Hepatocyte (in vitro differentiated cells): ENCODE measurements around the gene TIPARP. TPM values are rescaled to one million over a fixed set of nuclear protein-coding genes. Genes with fewer than 3 reads are reported as not detected.

ENCODE experiments used
- DNase-seq: peaks from one replicate; pipeline ENCODE4 v3.0.0-alpha.2; 2016; ENCODE audit warnings: low spot score
- H2AFZ ChIP-seq: fragments of 200-600 bp; sonication (generic); 2 replicates; pipeline ENCODE4 v1.6.0; 2016; ENCODE audit warnings: antibody characterized with exemption, mild to moderate bottlenecking
- H3K27ac ChIP-seq: fragments of 200-600 bp; sonication (generic); 2 replicates; pipeline ENCODE4 v1.5.1; 2016; ENCODE audit warnings: mild to moderate bottlenecking
- H3K27me3 ChIP-seq: fragments of 200-600 bp; sonication (generic); 2 replicates; pipeline ENCODE4 v1.6.1; 2016
- H3K36me3 ChIP-seq: fragments of 200-600 bp; sonication (generic); replicated peaks from 2 replicates; pipeline ENCODE4 v1.5.1; 2016; ENCODE audit warnings: low read depth; ENCODE audit not compliant: insufficient read depth
- H3K4me1 ChIP-seq: fragments of 200-600 bp; sonication (generic); 2 replicates; pipeline ENCODE4 v1.5.1; 2016; ENCODE audit warnings: mild to moderate bottlenecking, moderate library complexity; ENCODE audit not compliant: insufficient read depth
- H3K4me2 ChIP-seq: fragments of 200-600 bp; sonication (generic); 2 replicates; pipeline ENCODE4 v1.6.0; 2016
- H3K4me3 ChIP-seq: fragments of 200-600 bp; sonication (generic); 2 replicates; pipeline ENCODE4 v1.5.1; 2016; ENCODE audit warnings: mild to moderate bottlenecking
- H3K79me2 ChIP-seq: fragments of 200-600 bp; sonication (generic); 2 replicates; pipeline ENCODE4 v1.6.0; 2017; ENCODE audit warnings: mild to moderate bottlenecking
- H3K9me2 ChIP-seq: fragments of 200-600 bp; sonication (generic); replicated peaks from 2 replicates; pipeline ENCODE4 v1.6.0; 2017; ENCODE audit warnings: mild to moderate bottlenecking; ENCODE audit not compliant: insufficient read depth
- H3K9me3 ChIP-seq: fragments of 200-600 bp; sonication (generic); 2 replicates; pipeline ENCODE4 v1.5.1; 2016; ENCODE audit warnings: low read depth, mild to moderate bottlenecking
- H4K20me1 ChIP-seq: fragments of 200-600 bp; sonication (generic); 2 replicates; pipeline ENCODE4 v1.6.0; 2016; ENCODE audit warnings: mild to moderate bottlenecking; ENCODE audit not compliant: insufficient read depth, poor library complexity, severe bottlenecking
- CTCF ChIP-seq: fragments of 200-600 bp; sonication (generic); IDR thresholded peaks from 2 replicates; pipeline ENCODE4 v1.5.1; 2016; ENCODE audit warnings: antibody characterized with exemption, mild to moderate bottlenecking; ENCODE audit not compliant: poor library complexity
- EZH2 ChIP-seq: fragments of 200-600 bp; sonication (generic); IDR thresholded peaks from 2 replicates; pipeline ENCODE4 v1.6.1; 2016; ENCODE audit warnings: antibody characterized with exemption, mild to moderate bottlenecking, borderline replicate concordance
- EZH2phosphoT487 ChIP-seq: fragments of 200-600 bp; sonication (generic); IDR thresholded peaks from one replicate; pipeline ENCODE4 v1.6.1; 2018; ENCODE audit warnings: antibody characterized with exemption, mild to moderate bottlenecking, low read depth, moderate library complexity; ENCODE audit not compliant: unreplicated experiment, severe bottlenecking
- WGBS: methylation state at CpG from one replicate; pipeline ENCODE4 v1.1.6; 2016; ENCODE audit warnings: low lambda C conversion rate; ENCODE audit errors: missing lambda C conversion rate; 5-methylcytosine and 5-hydroxymethylcytosine counted together
- polyA plus RNA-seq: library from polyadenylated mRNA; unstranded; fragments of >200 nt; fragmentation: Nextera tagmentation; extraction: Ambion mirVana; gene quantifications from 2 replicates; pipeline ENCODE4 v1.2.1, GENCODE V29; 2016
- total RNA-seq: library from RNA; depleted of rRNA; stranded (reverse); fragments of >200 nt; gene quantifications from 2 replicates; pipeline ENCODE4 v1.2.3, GENCODE V29; 2014

The TIPARP gene
- total and polyA plus RNA-seq, 2 experiments from 2014 or later, result 19.9 to 112 TPM

- no peak overlapping the region for H3K27ac ChIP-seq
- H3K9me3 ChIP-seq, result no peaks in the 10 kb centered on the region
- H3K79me2 ChIP-seq, result no peaks in the 10 kb centered on the region
- H3K9me2 ChIP-seq, result no peaks in the 10 kb centered on the region
- no peaks in the 10 kb centered on the region for H3K36me3 ChIP-seq
- no peak overlapping the region for H3K4me3 ChIP-seq
- H3K27me3 ChIP-seq, result no peaks in the 10 kb centered on the region
- TF ChIP-seq EZH2, result no peak
- TF ChIP-seq EZH2phosphoT487, result no peak
- TF ChIP-seq CTCF, result no peak
- no peaks in the 10 kb centered on the region for H4K20me1 ChIP-seq
- WGBS, result 86% methylated on average over 1 of the region's 1 CpG
- H3K4me2 ChIP-seq, result no peak overlapping the region
- no peak for DNase-seq
- H3K4me1 ChIP-seq, result peaks cover 19% of the 10 kb centered on the region
- H2AFZ ChIP-seq, result no peak overlapping the region
These were observed 43.1 kb upstream of the TIPARP start for GRCh38 chr3:156631323-156631722.

- 99% methylated on average over 4 of the region's 4 CpGs for WGBS
- Histone ChIP-seq H3K9me2 (no peaks in the 10 kb centered on the region), H3K4me2 (no peak overlapping the region), H3K4me1 (peaks cover 19% of the 10 kb centered on the region), H3K4me3 (no peak overlapping the region), H3K27me3 (no peaks in the 10 kb centered on the region), H3K9me3 (no peaks in the 10 kb centered on the region), H2AFZ (no peak overlapping the region), H3K36me3 (no peaks in the 10 kb centered on the region), H3K79me2 (no peaks in the 10 kb centered on the region), H4K20me1 (no peaks in the 10 kb centered on the region), H3K27ac (no peak overlapping the region)
- DNase-seq, result no peak
- TF ChIP-seq CTCF, result no peak
- no peak for TF ChIP-seq EZH2phosphoT487
- no peak for TF ChIP-seq EZH2
These were observed 41.8 kb upstream of the TIPARP start for GRCh38 chr3:156632601-156633000.

DNA sequence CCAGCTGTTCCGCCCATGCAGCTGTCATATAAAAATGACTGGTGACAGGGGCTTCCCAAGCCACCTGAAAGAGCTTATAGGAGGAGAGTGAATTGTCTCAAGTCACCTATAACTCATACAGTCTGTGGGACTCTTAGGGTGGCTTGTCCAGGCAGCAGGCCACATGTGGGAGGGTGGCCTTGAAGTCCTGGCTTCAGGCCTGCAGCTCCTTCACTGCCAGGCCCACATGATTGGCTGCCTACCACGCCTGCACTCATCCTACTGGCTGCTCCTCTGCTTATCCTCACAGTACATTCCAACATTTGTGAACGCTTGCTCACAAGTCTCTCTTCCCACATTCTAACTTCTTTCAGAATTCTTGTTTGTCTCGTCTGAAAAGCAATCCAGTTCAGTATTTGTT, 41.1 kb upstream of the TIPARP start:
- Histone ChIP-seq H3K4me3 (no peak overlapping the region), H3K27me3 (no peaks in the 10 kb centered on the region), H3K9me3 (no peaks in the 10 kb centered on the region), H3K9me2 (no peaks in the 10 kb centered on the region), H4K20me1 (no peaks in the 10 kb centered on the region), H3K4me1 (peaks cover 12% of the 10 kb centered on the region), H3K4me2 (no peak overlapping the region), H3K36me3 (no peaks in the 10 kb centered on the region), H3K79me2 (no peaks in the 10 kb centered on the region), H2AFZ (no peak overlapping the region), H3K27ac (no peak overlapping the region)
- no peak for DNase-seq
- WGBS, result 75% methylated on average over 4 of the region's 4 CpGs
- TF ChIP-seq EZH2phosphoT487 (no peak), CTCF (no peak), EZH2 (no peak)

DNA sequence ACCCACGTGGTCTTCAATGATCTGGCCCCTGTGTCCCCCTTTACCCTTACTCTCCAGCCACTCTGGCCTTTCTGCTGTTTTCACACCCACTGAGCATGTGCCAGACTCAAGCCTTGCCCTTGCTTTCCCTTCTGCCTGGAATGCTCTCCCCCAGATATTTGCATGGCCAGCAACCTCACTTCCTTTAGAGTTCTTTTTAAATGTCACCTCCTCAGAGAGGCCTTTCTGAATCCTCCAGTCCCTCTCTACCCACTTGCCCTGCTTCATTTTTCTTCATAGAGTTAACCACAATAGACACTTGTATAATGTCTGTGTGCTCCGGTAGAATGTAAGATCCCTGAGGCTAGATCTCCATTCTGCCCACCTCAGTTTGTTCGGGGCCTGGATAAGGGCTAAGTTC, 39.4 kb upstream of the TIPARP start:
- no peaks in the 10 kb centered on the region for H3K27me3 ChIP-seq
- H2AFZ ChIP-seq, result no peak overlapping the region
- no peaks in the 10 kb centered on the region for H3K36me3 ChIP-seq
- H3K4me2 ChIP-seq, result no peak overlapping the region
- H3K4me1 ChIP-seq, result no peaks in the 10 kb centered on the region
- H3K9me3 ChIP-seq, result no peaks in the 10 kb centered on the region
- H3K9me2 ChIP-seq, result no peaks in the 10 kb centered on the region
- 80% methylated on average over 3 of the region's 3 CpGs for WGBS
- no peak for DNase-seq
- H4K20me1 ChIP-seq, result no peaks in the 10 kb centered on the region
- TF ChIP-seq CTCF, result no peak
- no peaks in the 10 kb centered on the region for H3K79me2 ChIP-seq
- no peak overlapping the region for H3K27ac ChIP-seq
- no peak overlapping the region for H3K4me3 ChIP-seq
